ENCODE results near the gene LRP3. TPM values are rescaled to one million over a fixed set of nuclear protein-coding genes. Genes with fewer than 3 reads are reported as not detected.
A peak's percentile ranks its signal among the peaks of the same experiment; 100 is the strongest.

LRP3 gene
- total RNA-seq, 1 experiment from 2014 or later = 29.0 TPM

- H4K20me1 ChIP-seq (ENCODE audit: insufficient read depth) = no peaks in the 10 kb centered on the region
- peaks cover 11 to 13% of the 10 kb centered on the region in 2 experiments; a peak in 2 of 4 replicates for H3K9me3 ChIP-seq (ENCODE audit: control insufficient read depth in 1 of 2, insufficient read depth in 1 of 2, low read depth in 1 of 2, low read length in 2 of 2)
- TF ChIP-seq EGR1 (IDR thresholded peaks at IDR 0.05; ENCODE audit: low read depth) = no peak
- ChIA-PET POLR2A (no interaction called here), CTCF (interaction anchor here (1.1 kb wide), 1 partner anchor 159 kb away, joined by 4 read pairs; no protein-coding TSS in a partner anchor), RAD21 (ENCODE audit: low non-redundant PET in 1 of 2, low total read pairs in 2 of 2, uncharacterized antibody in 2 of 2, unreplicated experiment in 2 of 2) (no interaction called here)
- no peaks in the 10 kb centered on the region for H3K36me3 ChIP-seq (ENCODE audit: control insufficient read depth in 1 of 2, insufficient read depth in 2 of 2, low read length in 2 of 2)
- intact Hi-C loops (cut with micrococcal nuclease) = loop anchor here (5.0 kb wide), 1 partner anchor 54 kb away; the partner anchor contains the start of gene CEBPA
- H3K4me2 ChIP-seq (ENCODE audit: low read length) = no peak overlapping the region
- no peak overlapping the region for H2AFZ ChIP-seq (ENCODE audit: low read depth, low read length, poor library complexity, severe bottlenecking)
- BruUV-seq (replicated peaks) = no TSS peak
- no peaks in the 10 kb centered on the region for H3K27me3 ChIP-seq (ENCODE audit: insufficient read depth, low read length)
- no peak for ATAC-seq
- no peak for DNase-seq (ENCODE audit: low read depth, low spot score)
- no peak overlapping the region for H3K4me3 ChIP-seq (replicated peaks in 1 of 2; ENCODE audit: low read depth in 1 of 2, low read length in 2 of 2)
- no peaks in the 10 kb centered on the region for H3K9me2 ChIP-seq (ENCODE audit: insufficient read depth)
- peaks cover 10 to 15% of the 10 kb centered on the region in 2 experiments; a peak in 3 of 4 replicates for H3K4me1 ChIP-seq (ENCODE audit: control insufficient read depth in 1 of 2, insufficient read depth in 2 of 2, low read length in 2 of 2)
- no peak overlapping the region for H3K9ac ChIP-seq (ENCODE audit: low read length)
- H3K79me2 ChIP-seq (ENCODE audit: insufficient read depth, low read length) = no peaks in the 10 kb centered on the region
- no peak overlapping the region; the same call in 1 of the 2 replicates for H3K27ac ChIP-seq (ENCODE audit: low read depth, low read length)
These were observed 54.0 kb downstream of the LRP3 start for GRCh38 chr19:33248104-33248503.

DNA sequence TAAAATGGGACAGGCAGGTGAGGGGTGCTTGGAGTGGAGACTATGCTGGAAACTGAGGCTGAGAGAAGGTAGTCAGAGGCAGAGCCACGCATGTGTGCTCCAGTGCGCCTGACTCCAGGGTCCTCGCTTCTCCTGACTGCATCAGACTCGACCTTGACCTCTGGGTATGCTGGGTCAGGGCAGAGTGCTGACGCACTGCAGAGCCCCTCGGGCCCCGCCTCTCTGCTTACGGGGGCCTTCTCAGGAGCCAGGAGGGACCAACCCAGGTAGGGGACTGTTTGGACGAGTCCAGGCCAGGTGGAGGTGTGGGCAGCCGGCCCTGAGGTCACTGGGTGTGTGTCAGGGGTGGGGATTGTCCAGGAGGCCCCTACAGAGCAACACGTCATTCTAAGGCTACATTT, 54.4 kb downstream of the LRP3 start:
- peaks cover 10 to 15% of the 10 kb centered on the region in 2 experiments; a peak in 3 of 4 replicates for H3K4me1 ChIP-seq (ENCODE audit: control insufficient read depth in 1 of 2, insufficient read depth in 2 of 2, low read length in 2 of 2)
- H3K9me2 ChIP-seq (ENCODE audit: insufficient read depth) = no peaks in the 10 kb centered on the region
- H3K79me2 ChIP-seq (ENCODE audit: insufficient read depth, low read length) = no peaks in the 10 kb centered on the region
- intact Hi-C loops (cut with micrococcal nuclease) = loop anchor here (5.0 kb wide), 1 partner anchor 54 kb away; the partner anchor contains the start of gene CEBPA
- ATAC-seq (no peak; the same call in 1 of the 2 replicates), DNase-seq (ENCODE audit: low read depth, low spot score) (no peak)
- no peak overlapping the region for H3K9ac ChIP-seq (ENCODE audit: low read length)
- H2AFZ ChIP-seq (ENCODE audit: low read depth, low read length, poor library complexity, severe bottlenecking) = peak overlapping the region; percentile 40
- no peak overlapping the region; the same call in 1 of the 2 replicates for H3K27ac ChIP-seq (ENCODE audit: low read depth, low read length)
- TF ChIP-seq ZFX (IDR thresholded peaks at IDR 0.05) (no peak), REST (IDR thresholded peaks at IDR 0.05; ENCODE audit: low read depth) (no peak), EZH2 (IDR thresholded peaks at IDR 0.05) (no peak), POLR2A (IDR thresholded peaks at IDR 0.05; ENCODE audit: borderline replicate concordance, extremely low read depth, insufficient read depth, insufficient read length) (no peak), CBX3 (IDR thresholded peaks at IDR 0.05; ENCODE audit: low read depth) (no peak), SRF (IDR thresholded peaks at IDR 0.05; ENCODE audit: low read depth) (no peak), YY1 (IDR thresholded peaks at IDR 0.05; ENCODE audit: extremely low read depth, insufficient replicate concordance, low read depth, low read length) (no peak)
- ChIA-PET POLR2A (no interaction called here), RAD21 (ENCODE audit: low non-redundant PET in 1 of 2, low total read pairs in 2 of 2, uncharacterized antibody in 2 of 2, unreplicated experiment in 2 of 2) (no interaction called here), CTCF (interaction anchor here (1.1 to 1.2 kb wide), 3 partner anchors 10 to 158 kb away, joined by 3 to 7 read pairs (median 4); no protein-coding TSS in a partner anchor)
- H4K20me1 ChIP-seq (ENCODE audit: insufficient read depth) = no peaks in the 10 kb centered on the region
- H3K27me3 ChIP-seq (ENCODE audit: insufficient read depth, low read length) = no peaks in the 10 kb centered on the region
- H3K4me3 ChIP-seq (replicated peaks in 1 of 2; ENCODE audit: low read depth in 1 of 2, low read length in 2 of 2) = no peak overlapping the region
- H3K36me3 ChIP-seq (ENCODE audit: control insufficient read depth in 1 of 2, insufficient read depth in 2 of 2, low read length in 2 of 2) = no peaks in the 10 kb centered on the region
- BruUV-seq (replicated peaks) = no TSS peak
- peaks cover 11 to 13% of the 10 kb centered on the region in 2 experiments; a peak in 2 of 4 replicates for H3K9me3 ChIP-seq (ENCODE audit: control insufficient read depth in 1 of 2, insufficient read depth in 1 of 2, low read depth in 1 of 2, low read length in 2 of 2)
- H3K4me2 ChIP-seq (ENCODE audit: low read length) = peak overlapping the region; percentile 65; the same call in 1 of the 2 replicates

Data from HCT116 (cell line).